NCI-H2081 treated with DMSO at 0.1 percent for 48 hours (cell line): ENCODE results near the gene GPRC5B.

Experiments used
- DNase-seq: peaks from one replicate; lab custom pipeline; 2025; lab: John Stamatoyannopoulos, UW

The GPRC5B gene

DNA sequence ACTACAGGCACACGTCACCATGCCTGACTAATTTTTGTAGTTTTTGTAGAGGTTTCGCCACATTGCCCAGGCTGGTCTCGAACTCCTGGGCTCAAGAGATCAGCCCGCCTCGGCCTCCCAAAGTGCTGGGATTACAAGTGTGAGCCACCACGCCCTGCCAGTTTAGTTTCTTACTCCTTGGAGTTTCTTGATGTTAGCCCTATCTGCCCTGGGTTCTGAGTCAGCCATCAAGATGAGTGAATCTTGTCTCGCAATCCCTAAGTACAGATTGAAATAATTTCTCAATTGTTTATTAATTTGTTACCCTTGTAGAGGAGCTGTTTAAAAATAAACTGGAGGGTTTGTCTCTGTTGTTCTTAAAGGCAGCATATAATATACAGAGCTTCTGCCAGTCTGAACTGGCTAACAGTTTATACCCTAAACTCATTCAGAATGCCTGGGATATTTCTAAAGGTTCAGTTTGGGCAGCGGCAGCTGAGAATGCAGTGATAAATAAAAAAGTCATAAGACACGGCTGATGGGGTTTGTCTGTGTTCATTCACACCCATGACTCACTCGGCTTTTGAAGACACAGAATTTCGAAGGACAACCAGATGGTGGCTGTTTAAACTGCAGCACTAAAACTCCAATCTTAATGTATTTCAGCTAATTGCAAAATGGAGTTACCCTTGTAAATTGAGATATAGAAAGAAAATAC lies 39.6 kb downstream of the GPRC5B start:
- DNase-seq, result no peak

DNA sequence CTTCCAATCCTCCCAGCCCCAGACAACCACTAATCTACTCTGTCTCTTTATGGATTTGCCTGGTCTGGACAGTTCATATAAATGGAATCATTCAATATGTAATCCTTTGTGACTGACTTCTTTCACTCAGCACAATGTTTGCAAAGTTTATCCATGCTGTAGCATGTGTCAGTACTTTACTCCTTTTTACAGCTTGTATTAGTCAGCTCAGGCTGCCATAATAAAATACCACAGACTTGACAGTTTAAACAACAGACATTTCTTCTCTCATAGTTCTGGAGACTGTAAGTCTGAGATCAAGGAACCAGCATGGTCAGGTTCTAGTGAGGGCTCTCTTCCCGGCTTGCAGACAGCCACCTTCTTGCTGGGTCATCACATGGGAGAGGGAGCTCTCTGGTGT lies 41.3 kb downstream of the GPRC5B start:
- no peak for DNase-seq

DNA sequence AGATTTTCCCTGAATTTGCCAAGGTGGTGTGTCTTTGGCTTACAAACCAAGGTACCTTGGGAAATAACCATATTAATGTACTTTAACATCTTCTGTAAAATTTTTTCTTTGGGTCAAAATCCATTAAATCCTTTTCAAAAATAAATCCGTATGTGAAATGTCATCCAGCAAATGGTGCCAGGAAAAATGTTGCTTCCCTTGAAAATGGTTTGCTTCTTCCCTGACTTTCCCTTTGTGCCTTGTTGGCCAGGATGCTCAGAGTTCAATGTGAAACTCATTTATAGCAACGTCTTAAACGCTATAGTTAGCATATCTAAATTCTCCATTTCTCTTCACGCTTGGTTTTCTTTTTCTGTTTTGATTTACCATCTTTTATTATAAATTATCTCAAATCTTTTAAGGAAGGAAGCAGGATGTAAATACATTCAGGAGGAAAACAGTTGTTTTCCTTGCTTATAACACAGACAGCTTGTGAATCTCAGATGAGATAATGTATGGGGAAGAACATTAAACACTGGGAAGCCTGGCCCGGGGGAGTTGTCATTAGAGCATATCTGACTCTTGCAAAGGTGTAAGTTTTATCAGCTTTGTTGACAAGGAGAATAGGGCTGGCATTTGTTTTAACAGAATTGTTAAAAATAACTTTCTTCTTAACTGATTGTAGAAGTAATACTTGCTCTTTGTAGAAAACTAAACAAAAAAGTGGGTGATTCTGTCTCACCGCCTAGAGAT lies 42.1 kb downstream of the GPRC5B start:
- no peak for DNase-seq

DNA sequence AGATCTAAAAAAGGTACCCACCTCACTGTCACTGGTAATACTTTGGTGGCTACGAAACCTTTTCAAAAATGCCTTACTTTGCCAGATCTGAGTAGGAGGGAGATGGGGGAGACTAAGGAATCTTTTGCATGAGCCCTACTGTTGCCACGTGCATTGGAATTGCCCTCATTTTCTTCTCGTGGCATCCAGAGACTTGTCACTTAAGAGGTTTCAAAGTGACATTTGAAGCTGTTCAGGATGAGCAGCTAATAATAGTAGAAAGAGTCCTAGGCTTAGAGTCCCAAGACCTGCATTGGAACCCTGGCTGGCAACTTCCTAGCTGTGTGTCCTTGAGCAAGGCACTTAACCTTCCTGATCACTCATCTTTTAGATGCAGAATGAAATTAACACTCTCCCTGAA lies 43.5 kb downstream of the GPRC5B start:
- no peak for DNase-seq

DNA sequence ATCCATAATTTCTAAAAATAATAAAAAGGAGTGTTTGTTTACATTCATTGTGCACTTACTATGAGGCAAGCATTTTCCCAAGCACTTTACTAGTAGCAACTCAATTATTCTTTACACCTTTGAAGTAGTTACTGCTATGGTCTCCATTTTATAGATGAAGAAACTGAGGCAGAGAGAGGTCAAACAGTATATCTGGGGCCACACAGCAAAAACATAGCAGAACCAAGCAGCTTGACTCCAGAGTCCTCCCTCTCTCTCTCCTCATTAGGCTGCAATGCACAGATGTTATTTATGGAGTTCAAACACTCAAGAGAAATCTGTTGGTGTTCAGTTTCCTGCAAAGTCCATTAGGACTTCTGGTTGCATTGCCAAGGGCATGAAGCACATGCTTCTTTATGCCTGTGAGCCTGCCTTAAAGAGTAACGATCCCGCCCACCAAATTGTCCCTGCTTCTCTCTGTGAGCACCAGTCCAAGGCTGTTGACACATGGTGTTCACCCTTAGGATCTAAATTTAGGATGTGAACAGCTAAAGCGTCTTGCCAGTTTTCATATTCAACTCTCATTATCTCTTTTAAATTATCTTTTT lies 44.0 kb downstream of the GPRC5B start:
- DNase-seq, result peak; percentile 37

DNA sequence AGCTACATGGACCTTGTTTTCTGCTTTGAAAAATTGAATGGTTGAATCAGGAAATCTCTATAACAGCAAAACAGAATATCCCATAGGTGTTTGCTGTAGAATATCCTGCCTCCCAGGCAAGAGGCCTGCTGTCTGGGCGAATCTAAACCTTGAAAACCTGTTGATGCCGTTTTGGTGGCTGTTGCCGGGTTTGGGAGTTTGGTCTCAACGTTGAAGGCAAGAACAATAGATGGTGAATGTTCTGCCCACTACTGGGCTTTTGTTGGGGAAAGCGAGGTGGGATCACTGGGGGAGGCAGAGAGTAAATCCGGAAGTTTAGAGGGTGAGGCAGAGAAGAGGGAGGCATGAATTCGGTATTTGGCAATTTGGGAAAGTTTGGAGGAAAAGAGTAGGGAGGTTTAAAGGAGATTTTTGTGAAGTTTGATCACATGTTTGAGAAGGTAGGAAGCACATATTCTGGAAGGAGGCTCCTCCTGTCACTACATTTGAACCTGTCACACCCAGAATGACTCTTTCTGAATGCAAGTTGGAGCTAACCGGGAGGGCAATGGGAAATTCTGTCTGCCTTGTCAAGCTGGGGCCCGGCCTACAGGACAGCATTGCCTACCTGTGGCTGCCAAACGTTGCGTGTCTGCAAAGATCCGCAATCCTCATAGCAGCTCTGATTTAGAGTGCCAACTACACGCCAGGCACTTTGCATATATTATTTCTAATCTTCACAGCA lies 46.5 kb downstream of the GPRC5B start:
- DNase-seq, result no peak

DNA sequence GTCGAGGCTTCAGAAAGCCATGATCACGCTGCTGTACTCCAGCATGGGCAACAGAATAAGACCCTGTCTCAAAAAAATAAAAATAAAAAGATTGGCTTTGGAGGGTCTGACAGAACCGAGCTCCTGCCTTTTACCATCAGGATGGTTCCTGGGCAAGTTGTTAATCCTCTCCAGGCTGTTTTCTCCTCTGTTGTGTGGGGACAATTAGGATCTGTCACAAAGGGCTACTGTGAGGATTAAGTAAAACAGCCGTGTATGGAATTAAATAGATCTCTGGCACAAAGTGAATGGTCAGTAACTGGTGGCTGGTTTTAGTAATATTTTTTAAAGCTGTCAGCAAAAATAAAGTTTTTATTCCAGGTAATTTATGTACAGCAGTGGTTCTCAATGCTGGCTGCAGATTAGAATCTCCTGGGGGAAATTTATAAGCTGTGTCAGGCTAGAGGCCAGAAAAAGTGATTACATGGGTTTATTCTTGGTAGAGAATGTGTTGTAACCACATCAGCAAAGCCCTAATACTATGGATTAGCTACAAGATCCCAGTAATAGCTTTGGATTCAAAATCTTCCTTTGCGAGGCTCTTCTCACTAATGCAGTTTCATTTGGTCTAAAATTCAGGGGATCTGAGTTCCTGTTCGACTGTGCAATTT lies 47.2 kb downstream of the GPRC5B start:
- DNase-seq, result no peak

DNA sequence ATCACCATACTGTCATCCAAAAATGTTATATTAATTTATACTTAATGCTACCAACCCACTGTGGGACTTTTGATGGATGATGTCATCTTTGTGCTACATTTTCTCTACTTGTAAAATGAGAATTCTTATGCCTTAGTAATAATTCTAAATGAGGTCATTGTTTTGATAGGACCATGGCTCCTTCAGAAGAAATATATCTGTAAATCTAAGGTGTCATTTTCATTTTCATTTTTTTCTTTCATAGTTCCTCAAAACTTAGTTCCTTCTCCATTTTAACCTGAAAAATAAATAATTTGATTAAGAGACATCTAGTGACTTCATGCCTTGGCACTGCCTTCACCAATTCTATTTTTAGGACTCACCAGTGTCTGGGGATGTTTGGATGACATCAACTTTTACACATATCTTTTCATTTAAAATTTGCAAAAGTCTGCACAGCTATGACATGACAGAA lies 48.7 kb downstream of the GPRC5B start:
- no peak for DNase-seq

DNA sequence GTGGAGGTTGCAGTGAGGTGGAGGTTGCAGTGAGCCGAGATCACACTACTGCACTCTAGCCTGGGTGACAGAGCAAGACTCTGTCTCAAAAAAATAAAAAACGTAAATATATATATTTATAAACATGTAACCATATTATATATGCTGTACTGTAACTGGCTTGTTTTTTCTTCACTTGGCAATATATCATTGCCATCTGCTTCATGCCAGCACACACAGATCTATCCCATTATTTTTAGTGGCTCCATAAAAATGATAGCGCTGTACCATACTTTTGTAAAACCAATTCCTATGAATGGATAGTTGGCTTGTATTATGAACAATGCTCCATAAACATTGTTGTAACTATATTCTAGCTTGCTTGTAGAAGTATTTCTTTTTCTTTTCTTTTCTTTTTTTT lies 49.5 kb downstream of the GPRC5B start:
- no peak for DNase-seq

DNA sequence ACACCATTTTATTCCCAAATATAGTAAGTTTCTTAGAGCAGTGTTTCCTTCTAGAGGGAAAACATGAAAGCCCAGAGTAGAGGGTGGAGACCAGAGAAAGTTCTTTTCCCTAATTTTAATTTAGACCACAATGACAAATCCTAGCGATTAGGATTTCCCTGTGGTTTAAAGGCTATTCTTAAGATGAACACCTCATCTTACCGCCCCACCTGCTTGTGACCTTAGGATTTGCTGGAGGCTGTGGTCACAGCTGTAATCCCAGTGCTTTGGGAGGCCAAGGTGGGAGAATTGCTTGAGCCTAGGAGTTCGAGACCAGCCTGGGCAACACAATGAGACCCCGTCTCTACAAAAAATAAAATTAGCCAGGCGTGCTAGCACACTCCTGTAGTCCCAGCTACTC lies 51.1 kb downstream of the GPRC5B start:
- DNase-seq, result no peak

DNA sequence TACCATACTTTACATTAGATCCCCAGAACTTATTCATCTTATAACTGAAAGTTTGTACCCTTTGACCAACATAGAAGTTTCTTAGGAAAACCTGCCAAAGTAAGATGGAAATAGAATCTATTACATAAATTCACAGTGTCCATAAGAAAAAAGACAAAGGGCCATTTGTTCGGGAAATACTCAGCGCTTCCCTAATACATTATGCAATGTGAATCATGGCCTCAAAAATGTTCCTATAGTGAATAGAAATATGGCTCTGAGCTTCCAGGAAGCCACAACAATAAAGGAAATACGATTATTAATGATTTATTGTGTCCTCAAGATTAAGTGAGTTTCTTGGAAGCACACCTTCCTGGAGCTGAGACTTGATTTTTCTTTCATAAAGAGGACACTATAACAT lies 51.5 kb downstream of the GPRC5B start:
- DNase-seq, result no peak

DNA sequence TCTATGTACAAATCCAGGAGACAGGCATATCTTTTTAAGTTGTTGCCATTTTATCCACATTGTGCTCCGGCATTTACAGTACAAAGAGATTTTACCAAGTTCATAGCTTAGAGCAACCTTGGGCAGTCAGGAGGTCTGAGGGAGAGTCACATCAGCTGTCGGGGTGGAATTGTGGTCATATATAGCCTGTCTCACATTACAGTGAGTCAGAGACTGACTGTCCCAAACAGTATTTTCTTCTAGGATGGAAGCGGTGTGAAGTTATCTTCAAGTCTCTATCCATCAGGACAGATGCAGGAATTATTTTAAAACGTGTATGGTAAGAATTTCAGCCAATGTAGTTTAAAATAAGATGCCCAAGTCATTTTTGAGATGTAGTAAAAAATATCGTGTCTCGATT lies 53.0 kb downstream of the GPRC5B start:
- no peak for DNase-seq

DNA sequence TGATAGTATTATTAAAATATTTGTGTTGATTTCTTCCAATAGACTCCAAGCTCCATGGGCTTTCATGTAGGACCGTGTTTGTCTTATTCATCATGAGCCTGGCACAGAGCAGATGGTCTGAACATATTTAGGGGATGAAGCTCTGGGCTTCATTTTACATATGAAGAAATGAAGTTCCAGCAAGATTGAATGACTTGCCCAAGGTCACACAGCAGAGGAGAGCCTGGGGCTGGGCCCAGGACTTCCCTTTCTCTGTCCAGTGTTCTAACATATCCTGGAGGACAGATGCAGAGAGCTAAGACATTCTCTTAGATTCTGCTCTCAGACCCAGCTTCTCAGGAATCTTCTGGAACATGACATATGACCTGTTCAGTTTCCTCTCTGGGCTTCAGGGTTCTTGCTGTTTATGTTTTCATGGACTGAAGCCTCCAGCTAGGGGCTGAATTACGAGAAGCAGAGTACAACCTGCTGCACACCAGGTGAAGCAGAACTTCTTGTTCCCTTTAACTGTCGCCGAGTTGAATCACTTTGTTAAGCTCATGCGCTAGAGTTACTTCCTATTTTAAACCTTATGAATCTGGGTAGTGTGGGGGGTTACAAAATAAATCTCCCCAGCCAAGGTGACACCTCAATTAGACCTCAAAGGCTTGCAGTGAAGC lies 53.6 kb downstream of the GPRC5B start:
- no peak for DNase-seq

DNA sequence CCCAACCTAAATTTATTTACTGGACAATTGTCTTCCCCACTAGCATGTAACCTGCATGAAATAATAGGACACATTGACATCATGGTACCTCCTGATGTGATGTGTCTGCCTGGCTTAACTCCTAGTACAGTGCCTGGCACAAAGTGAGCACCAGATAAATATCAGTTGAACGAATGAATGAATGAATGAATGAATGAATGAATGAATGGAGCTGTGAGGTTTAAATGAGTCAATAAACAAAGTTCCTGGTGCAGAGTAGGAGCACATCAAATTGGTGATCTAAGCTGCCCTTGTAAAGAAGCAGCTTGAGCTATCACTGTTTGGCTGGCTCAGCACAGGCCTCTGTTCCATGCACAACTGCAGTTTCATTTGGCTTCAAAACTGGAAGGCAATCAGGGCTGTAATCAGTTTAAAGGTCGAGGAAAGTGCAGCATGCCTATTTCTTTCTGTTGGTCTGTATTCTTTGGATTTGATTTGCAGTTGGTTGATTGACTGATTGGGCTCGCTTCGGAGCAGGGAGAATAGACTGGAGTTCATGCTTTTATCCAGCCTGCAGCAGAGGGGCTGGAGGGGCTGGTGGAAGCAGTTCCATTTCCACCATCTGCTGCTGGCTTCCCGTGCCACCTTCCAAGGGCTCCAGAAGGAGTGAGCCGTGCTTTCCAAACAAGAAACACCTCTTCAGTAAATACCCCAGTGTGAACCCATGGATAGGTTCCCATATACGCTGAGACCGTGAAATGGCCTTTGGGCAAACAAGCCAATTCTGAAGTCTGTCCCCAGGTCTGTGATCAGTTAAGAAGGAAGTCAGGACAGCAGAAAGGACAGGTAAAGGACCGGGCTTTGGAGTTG lies 54.6 kb downstream of the GPRC5B start:
- no peak for DNase-seq

DNA sequence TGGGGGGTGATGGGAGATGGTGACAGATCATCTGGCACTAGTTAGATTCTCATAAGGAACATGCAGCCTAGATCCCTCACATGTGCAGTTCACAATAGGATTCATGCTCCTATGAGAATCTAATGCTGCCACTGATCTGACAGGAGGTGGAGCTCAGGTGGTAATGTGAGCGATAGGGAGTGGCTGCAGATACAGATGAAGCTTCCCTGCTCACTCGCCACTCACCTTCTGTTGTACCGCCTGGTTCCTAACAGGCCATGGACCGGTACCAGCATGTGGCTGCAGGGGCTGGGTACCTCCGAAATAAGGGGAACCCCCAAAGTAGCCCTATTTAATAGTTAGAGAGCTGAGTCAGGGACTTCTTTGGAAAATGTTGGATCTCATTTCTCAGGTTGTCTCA lies 60.4 kb downstream of the GPRC5B start:
- DNase-seq, result no peak

DNA sequence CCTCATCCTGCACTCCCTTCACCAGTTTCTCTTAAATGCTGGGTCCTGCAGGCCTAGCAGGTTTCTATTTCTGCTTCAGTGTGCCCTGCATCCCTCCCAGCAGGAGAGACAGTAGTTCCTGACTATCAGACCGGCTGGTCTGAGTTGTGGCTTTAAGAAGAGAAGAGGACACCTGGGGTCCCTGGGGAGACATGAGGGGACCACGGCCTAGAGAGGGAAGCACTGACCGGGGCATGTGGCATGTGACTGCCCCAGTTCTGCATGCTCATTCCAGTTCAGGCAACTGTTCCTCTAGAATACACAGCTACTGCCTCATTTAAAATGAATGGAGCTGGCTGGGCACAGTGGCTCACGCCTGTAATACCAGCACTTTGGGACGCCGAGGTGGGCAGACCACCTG lies 61.3 kb downstream of the GPRC5B start:
- no peak for DNase-seq

DNA sequence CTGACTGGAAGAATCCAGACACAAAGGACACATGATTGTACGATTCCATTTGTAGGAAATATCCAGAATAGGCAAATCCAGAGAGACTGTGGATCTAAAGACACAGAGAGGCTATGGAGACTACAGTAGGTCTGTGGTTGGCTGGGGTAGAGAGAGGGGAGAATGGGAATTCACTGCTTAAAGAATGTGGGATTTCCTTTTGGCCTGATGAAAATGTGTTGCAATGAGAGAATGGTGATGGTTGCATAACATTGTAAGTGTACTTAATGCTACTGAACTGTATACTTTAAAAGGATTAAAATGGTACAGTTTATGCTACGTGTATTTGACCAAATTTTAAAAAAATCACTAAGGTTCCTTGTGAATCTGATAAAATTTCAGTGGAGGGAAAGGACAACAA lies 62.1 kb downstream of the GPRC5B start:
- no peak for DNase-seq

DNA sequence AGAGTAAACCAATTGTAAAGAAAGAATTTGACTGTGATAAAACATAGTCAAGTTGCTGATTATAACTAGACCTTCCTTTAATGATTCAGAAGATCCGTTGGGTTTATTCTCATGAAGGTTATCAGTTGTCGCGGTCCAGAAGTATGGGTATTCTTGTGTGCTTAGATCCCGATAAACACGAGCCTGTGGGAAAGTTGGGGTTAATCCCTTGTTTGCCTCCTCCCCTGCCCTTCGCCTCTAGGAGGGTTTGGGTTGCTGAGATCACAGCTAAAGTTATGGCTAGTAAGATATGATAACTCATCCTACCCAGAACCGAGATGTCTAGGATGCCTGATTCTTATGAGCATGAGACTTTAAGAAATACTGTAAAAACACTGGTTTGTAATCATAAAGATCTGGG lies 66.8 kb downstream of the GPRC5B start:
- no peak for DNase-seq

DNA sequence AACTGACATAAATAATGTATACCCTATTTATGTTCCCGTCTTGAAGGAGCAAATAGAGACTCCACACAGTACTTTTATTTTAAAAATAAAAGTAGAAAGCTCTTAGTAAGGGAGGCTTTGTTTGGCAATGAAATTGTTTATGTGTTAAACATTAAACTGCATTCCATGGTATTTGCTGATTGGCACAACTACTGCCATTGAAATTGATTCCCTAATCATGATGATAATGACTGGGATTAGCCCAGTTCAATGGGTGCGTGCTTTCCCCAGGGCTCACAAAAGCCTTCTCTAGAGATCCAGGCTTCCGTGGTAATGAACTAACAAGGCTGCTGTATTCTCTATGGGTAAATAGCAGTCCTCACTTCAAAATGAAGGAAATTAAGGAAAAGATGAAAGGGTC lies 67.5 kb downstream of the GPRC5B start:
- no peak for DNase-seq

DNA sequence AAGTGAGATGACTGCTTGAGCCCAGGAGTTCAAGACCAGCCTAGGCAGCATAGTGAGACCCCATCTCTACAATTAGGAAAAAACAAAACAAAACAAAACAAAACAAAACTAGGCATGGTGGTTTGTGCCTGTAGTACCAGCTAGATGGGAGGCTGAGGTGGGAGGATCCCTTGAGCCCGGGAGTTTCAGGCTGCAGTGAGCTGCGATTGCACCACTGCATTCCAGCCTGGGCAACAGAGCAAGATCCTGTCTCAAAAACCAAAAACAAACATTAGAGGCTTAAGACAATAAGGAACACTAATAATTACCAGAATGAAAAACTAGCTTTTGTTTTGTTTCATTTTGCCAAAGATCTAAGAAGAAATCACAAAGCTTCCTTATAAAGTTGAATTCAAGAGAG lies 69.2 kb downstream of the GPRC5B start:
- no peak for DNase-seq

DNA sequence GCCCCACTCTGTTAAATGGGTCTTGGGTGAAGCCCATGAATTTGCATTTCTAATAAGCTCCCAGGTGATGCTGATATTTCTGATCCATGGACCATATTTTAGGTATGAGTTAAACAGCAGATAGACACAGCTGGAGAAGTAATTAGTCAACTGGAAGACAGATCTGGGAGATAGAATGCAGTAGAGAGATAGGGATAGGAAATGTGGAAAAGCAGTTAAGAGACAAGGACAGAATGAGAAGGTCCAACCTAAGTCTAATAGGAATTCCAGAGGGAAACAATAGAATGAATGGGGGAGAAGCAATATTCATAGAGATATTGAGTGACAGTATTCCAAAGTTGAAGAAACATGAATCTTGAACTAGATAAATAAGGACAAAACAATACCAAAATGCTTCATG lies 71.7 kb downstream of the GPRC5B start:
- DNase-seq, result no peak
